GM19035 (cell line): Measurements from ENCODE around the gene IQCB1.
"Not testable (repeated sequence)": the region's sequence is repeated elsewhere in the genome, so short reads cannot be mapped to it uniquely, and the experiment has no call there.

Experiments
- ATAC-seq: cut with Tn5 transposase; IDR thresholded peaks from one replicate; pipeline ENCODE4 v1.9.1; 2021; ENCODE audit not compliant: unreplicated experiment

Gene IQCB1

GRCh38 chr3:121749276-121750086 is 85.4 kb downstream of the IQCB1 start, which contains the start of gene GOLGB1:
GOLGB1 (minus strand) TSS chr3:121749741; CDS start chr3:121730971, 18,770 bp downstream.
- ATAC-seq: peak; percentile 97

GRCh38 chr3:121748680-121749275 is 86.1 kb downstream of the IQCB1 start:
- ATAC-seq: peak; percentile 17

GRCh38 chr3:121747976-121748375 is 86.9 kb downstream of the IQCB1 start:
- ATAC-seq: no peak

- ATAC-seq: not testable (repeated sequence)
These were observed 91.8 kb downstream of the IQCB1 start for GRCh38 chr3:121743106-121743505.

- no peak for ATAC-seq
These were observed 94.0 kb downstream of the IQCB1 start for GRCh38 chr3:121740896-121741295.

GRCh38 chr3:121739902-121740301 is 95.0 kb downstream of the IQCB1 start:
- no peak for ATAC-seq

- ATAC-seq: no peak
These were observed 97.2 kb downstream of the IQCB1 start for GRCh38 chr3:121737644-121738043.

GRCh38 chr3:121736112-121736511 is 98.7 kb downstream of the IQCB1 start:
- no peak for ATAC-seq

GRCh38 chr3:121735047-121735696 is 99.7 kb downstream of the IQCB1 start:
- peak; percentile 86 for ATAC-seq

- ATAC-seq: no peak
These were observed 103.7 kb downstream of the IQCB1 start for GRCh38 chr3:121730940-121731687.

GRCh38 chr3:121724130-121724529 is 110.7 kb downstream of the IQCB1 start:
- ATAC-seq: no peak

GRCh38 chr3:121723485-121723884 is 111.4 kb downstream of the IQCB1 start:
- no peak for ATAC-seq

GRCh38 chr3:121722411-121722810 is 112.4 kb downstream of the IQCB1 start:
- no peak for ATAC-seq

GRCh38 chr3:121720163-121720562 is 114.7 kb downstream of the IQCB1 start:
- no peak for ATAC-seq
